ENCODE results near the gene ACAP1. TPM values are rescaled to one million over a fixed set of nuclear protein-coding genes. Genes with fewer than 3 reads are reported as not detected.

The ACAP1 gene
- total RNA-seq, 1 donor from 2014 or later = 262 TPM

DNA sequence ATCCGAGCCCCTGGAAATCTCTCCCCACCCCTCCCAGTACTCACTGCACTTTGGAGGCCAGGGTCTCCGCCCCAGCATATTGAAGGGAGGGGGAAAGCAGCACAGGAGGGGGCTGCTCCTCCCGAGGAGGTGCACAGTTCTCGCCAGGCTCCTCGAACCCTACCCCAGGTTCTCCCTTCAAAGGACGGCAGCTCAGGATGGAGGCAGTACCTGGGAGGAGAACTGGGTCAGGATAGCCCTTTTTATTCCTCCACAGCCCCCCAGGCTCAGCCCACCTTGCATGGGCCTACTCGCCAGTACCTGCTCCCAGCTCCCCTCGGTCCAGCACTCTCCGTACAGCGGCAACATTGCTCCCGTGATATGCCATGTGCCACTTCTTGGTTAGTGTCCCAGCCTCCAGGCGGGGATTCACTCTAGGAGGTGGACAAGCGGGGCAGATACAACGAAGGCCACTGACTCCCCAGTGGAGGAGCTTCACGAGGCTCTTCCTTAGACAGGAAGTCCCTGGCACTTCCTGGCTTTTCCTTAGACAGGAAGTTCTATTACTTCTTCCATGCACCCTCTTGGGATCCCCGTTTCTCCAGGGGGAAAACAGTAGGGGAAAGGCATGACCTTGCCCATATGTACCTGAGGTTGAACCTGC is 19.0 kb upstream of the ACAP1 start:
- H3K4me1 Mint-ChIP-seq = peaks cover 28% of the 10 kb centered on the region
- no peaks in the 10 kb centered on the region for H3K27me3 Mint-ChIP-seq
- H3K9me3 Mint-ChIP-seq = no peaks in the 10 kb centered on the region
- peaks cover 52% of the 10 kb centered on the region for H3K36me3 Mint-ChIP-seq (ENCODE audit: low read depth)
- peak overlapping the region; percentile 65 for H3K4me3 Mint-ChIP-seq
- peak overlapping the region; percentile 66 for H3K27ac Mint-ChIP-seq
- DNase-seq = peak; percentile 57
- intact Hi-C loops (cut with micrococcal nuclease) = no loop called here

DNA sequence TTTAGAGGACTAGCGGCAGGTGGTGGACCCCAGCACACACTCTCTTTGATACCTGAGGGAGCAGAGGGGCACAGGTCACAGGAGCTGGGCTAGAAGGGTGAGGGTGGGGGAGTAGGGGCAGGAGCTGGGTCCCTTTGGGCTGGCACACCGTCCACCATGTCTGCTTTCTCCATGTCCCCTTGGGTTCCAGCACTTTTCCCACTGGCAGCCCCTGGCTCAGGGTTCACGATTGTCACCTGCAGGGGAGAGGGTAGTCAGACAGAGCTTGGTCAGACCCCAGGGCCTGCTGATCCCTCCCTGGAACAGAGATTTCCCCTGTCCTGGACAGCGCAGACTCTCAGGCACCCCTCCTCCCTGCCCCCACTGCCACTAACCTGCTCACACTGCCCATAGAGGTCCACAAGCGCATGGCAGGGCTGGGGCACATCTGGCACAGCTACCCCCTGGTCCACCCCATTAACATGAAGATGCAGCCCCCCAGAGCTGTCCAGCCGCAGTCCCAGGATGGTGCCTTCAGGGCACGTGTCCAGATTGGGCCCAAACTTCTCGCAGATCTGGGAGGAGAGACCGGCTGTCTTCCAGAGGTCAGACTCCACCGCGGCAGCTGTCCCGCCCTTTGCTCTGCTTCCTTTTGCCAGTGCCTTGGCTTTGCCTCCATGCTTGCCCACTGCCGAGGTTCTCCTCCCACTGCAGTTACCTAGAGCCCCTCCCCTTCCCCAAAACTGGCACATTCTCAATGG is 18.0 kb upstream of the ACAP1 start:
- peaks cover 18% of the 10 kb centered on the region for H3K4me1 Mint-ChIP-seq
- H3K4me3 Mint-ChIP-seq = no peak overlapping the region
- H3K9me3 Mint-ChIP-seq = no peaks in the 10 kb centered on the region
- no peak overlapping the region for H3K27ac Mint-ChIP-seq
- intact Hi-C loops (cut with micrococcal nuclease) = no loop called here
- peaks cover 48% of the 10 kb centered on the region for H3K36me3 Mint-ChIP-seq (ENCODE audit: low read depth)
- peak; percentile 52 for DNase-seq
- H3K27me3 Mint-ChIP-seq = no peaks in the 10 kb centered on the region

DNA sequence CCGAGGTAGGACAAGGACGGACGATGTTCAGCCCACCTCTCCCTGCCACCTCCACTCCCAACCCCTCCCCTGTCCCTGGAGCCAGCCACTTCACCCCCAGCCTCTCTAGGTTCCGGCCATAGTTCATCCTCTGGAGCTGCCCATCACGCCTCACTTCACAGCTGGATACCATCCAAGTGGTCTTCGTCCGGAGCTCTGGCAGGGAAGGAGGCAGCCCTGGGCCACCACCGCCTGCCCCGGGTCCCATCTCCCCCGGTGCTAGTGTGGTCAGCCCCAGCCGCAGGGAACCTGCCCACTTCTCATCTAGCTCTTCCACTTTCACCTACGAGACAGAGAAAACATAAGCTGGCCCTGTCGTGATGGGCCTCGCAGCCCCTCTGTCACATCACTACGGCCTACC is 14.9 kb upstream of the ACAP1 start:
- Mint-ChIP-seq H3K27me3 (no peaks in the 10 kb centered on the region), H3K4me3 (no peak overlapping the region)

DNA sequence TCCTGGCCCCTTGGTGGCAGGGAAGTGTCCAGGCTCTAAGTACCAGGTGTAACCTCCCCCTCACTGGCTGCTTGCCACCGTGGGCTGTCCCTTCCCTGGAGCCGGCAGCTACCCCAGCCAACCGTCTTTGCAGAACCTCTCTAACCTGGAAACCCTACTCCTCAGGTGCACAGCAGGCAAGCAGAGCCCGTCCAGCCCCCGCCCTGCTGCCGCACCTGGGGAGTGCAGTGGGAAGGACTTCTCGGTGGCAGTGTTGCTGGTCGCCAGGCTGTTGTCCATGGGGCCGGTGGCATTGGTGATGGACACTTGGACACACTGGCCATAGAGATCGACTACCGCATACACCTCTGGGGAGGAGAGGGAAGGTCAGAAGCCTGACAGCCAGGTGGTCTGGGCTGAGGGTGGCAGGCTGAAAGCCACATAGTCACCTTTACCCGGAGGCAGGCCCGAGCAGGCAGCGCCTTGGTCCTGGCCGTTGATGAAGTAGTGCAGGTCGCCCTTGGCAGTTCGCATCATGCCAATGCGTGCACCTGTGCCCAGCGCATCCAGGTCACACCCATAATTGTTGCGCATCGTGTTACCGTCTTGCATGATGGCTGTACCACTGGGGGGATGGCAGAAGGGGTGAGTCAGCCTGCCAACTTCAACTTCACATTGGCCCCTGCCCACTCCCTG is 13.7 kb upstream of the ACAP1 start:
- no peaks in the 10 kb centered on the region for H3K27me3 Mint-ChIP-seq
- intact Hi-C loops (cut with micrococcal nuclease) = no loop called here
- no peak overlapping the region for H3K4me3 Mint-ChIP-seq
- H3K36me3 Mint-ChIP-seq (ENCODE audit: low read depth) = peaks cover 41% of the 10 kb centered on the region
- DNase-seq = no peak
- H3K9me3 Mint-ChIP-seq = no peaks in the 10 kb centered on the region
- peaks cover 8% of the 10 kb centered on the region for H3K4me1 Mint-ChIP-seq
- no peak overlapping the region for H3K27ac Mint-ChIP-seq

More for the DNA sequence above, 14.9 kb upstream of the ACAP1 start:
- Mint-ChIP-seq H3K27ac (no peak overlapping the region), H3K4me1 (peaks cover 4% of the 10 kb centered on the region), H3K9me3 (no peaks in the 10 kb centered on the region), H3K36me3 (ENCODE audit: low read depth) (peaks cover 45% of the 10 kb centered on the region)
- intact Hi-C loops (cut with micrococcal nuclease) = no loop called here
- no peak for DNase-seq

DNA sequence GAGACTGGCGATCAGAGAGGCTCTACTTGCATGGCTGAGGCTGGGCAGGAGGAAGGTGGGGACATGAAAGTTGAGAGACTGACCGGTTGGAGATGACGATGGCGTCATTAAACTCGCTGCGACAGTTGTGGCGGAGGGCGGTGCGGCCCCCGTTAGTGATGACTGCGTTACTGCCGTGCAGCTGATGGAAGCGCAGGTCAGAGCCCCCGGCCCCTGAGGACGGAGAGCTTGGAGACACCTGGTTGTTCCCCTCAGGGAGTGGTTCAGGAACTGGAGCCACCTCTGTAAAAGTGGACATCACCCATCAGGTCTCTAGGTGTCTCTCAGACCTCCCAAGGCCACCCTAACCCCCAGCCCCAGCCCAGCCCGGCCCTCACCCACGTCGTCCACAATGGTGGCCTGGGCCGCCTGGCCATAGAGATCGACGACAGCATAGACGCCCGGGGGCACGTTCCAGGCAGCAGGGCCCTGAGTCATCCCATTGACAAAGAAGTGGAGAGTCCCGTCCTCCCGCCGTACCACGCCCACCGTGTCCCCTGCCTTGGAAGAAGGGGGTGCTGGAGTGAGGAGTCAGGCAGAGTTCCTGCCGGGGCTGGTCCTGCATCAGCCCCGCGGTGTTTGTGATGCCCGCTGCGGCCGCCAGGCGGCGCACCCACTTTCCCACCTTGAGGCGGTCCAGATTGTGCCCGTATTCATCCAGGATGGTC is 12.4 kb upstream of the ACAP1 start:
- no peaks in the 10 kb centered on the region for H3K27me3 Mint-ChIP-seq
- H3K4me3 Mint-ChIP-seq = no peak overlapping the region
- peak; percentile 94 for DNase-seq
- H3K4me1 Mint-ChIP-seq = peaks cover 18% of the 10 kb centered on the region
- peaks cover 34% of the 10 kb centered on the region for H3K36me3 Mint-ChIP-seq (ENCODE audit: low read depth)
- intact Hi-C loops (cut with micrococcal nuclease) = loop anchor here (1.0 kb wide), 1 partner anchor 21 kb away; no protein-coding TSS in a partner anchor
- H3K27ac Mint-ChIP-seq = no peak overlapping the region
- H3K9me3 Mint-ChIP-seq = no peaks in the 10 kb centered on the region

DNA sequence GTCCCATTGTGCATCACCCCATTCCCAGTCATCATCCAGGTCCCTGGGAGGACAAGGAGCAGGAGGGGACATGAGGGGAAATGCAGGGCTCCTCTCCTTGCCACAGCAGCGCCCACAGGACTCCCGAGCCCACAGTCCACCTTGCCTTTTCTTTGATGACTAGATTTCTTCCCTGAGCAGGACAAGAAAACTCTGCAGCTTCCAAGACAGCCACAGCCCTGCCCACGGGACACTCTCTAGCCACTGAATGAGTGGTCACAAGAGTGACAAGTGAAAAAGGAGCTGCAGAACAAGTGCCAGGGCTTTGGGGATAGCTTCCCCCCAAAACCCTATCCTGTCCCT is 11.9 kb upstream of the ACAP1 start:
- intact Hi-C loops (cut with micrococcal nuclease) = loop anchor here (1.0 kb wide), 1 partner anchor 21 kb away; no protein-coding TSS in a partner anchor
- Mint-ChIP-seq H3K9me3 (no peaks in the 10 kb centered on the region), H3K27ac (no peak overlapping the region), H3K4me3 (no peak overlapping the region), H3K27me3 (no peaks in the 10 kb centered on the region), H3K36me3 (ENCODE audit: low read depth) (peaks cover 33% of the 10 kb centered on the region), H3K4me1 (peaks cover 18% of the 10 kb centered on the region)
- DNase-seq = no peak

DNA sequence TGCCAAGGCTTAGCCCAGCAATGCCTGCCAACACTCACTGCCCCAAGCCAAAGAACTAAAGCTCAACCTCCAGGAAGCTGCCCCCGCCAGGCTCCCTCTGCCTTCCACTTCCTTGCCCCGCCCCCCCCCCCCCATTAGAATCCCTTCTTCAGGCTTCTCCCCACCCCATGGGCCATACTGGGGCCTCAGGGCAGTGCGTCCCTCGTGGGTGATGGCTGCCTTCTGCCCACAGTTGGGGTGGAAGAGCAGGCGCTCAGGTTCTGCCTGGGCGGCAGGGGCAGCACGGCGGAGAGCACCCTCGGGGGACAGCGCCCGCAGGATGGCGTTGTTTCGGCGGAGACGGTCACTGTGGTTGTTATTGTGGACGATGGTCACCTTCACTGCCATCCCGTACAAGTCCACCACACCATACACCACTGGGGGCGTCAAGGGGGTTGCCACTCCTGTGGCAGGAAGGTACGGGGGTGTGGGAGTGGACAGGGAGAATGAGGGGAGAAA is 11.2 kb upstream of the ACAP1 start:
- H3K27ac Mint-ChIP-seq = no peak overlapping the region

DNA sequence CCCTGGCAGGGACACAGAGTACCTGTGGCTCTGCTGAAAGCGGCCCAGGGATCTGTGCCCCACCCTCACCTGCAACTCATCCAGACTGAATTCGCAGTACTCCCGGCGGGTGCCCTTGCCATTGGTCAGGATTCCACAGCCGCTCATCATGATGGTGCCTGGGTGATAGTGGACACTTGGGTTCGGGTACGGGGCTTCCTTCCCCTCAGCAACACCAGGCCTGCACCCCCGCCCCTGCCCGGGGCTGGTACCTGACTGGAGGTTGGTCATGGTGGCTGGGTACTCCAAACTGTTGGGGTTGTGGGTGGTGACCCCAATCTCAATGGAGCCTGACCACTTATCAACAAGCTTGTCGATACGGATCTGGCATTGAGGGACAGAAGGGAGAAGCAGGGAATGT is 10.1 kb upstream of the ACAP1 start:
- no peak for DNase-seq
- peaks cover 24% of the 10 kb centered on the region for H3K4me1 Mint-ChIP-seq
- no peaks in the 10 kb centered on the region for H3K9me3 Mint-ChIP-seq
- H3K27ac Mint-ChIP-seq = no peak overlapping the region
- no peaks in the 10 kb centered on the region for H3K27me3 Mint-ChIP-seq
- peaks cover 28% of the 10 kb centered on the region for H3K36me3 Mint-ChIP-seq (ENCODE audit: low read depth)
- H3K4me3 Mint-ChIP-seq = no peak overlapping the region
- intact Hi-C loops (cut with micrococcal nuclease) = no loop called here

More for the DNA sequence above, 11.2 kb upstream of the ACAP1 start:
- no peak overlapping the region for H3K4me3 Mint-ChIP-seq
- H3K9me3 Mint-ChIP-seq = no peaks in the 10 kb centered on the region
- H3K27me3 Mint-ChIP-seq = no peaks in the 10 kb centered on the region
- DNase-seq = no peak
- intact Hi-C loops (cut with micrococcal nuclease) = no loop called here
- H3K36me3 Mint-ChIP-seq (ENCODE audit: low read depth) = peaks cover 33% of the 10 kb centered on the region
- H3K4me1 Mint-ChIP-seq = peaks cover 22% of the 10 kb centered on the region

DNA sequence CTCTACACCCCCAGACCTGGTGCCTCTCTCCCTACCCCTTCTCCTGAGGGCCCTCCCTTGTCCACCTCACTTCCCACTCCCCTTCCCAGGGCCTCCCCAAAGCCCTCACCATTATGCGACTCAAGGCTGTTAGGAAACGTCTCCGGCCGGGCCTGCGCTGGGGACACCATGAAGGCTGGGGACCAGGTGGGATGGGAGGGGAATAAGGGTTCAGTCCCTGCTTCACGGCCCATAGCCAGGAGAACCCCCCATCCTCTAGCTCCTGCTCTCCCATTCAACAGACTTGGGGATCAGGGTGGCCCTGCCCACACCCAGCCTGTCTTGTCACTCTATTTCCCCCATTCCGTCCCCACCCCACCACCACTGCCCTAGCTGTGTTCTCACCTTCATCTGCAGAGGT is 9.3 kb upstream of the ACAP1 start:
- no peak for DNase-seq
- no peak overlapping the region for H3K27ac Mint-ChIP-seq
- no peaks in the 10 kb centered on the region for H3K9me3 Mint-ChIP-seq
- H3K36me3 Mint-ChIP-seq (ENCODE audit: low read depth) = peaks cover 20% of the 10 kb centered on the region
- no peaks in the 10 kb centered on the region for H3K27me3 Mint-ChIP-seq
- H3K4me1 Mint-ChIP-seq = peaks cover 28% of the 10 kb centered on the region
- H3K4me3 Mint-ChIP-seq = no peak overlapping the region
- intact Hi-C loops (cut with micrococcal nuclease) = no loop called here

DNA sequence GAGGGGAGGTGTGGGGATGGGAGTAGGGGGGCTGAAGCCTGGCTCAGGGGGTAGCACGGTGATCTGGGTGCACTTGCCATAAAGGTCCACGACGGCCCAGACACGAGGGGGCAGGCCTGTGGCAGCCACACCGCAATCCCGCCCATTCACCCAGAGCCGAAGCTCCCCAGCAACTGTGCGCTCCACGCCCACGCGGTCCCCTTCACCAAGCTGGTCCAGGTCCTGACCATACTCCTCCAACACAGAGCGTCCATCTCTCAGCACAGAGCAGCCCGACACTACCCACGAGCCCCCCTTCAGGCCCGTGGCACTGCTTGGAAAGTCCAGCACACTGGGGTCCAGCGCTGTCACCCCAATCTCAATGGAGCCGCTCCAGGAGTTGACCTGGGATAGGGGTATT is 8.8 kb upstream of the ACAP1 start:
- Mint-ChIP-seq H3K36me3 (ENCODE audit: low read depth) (peaks cover 16% of the 10 kb centered on the region), H3K27ac (no peak overlapping the region), H3K27me3 (no peaks in the 10 kb centered on the region), H3K9me3 (no peaks in the 10 kb centered on the region), H3K4me3 (peak overlapping the region; percentile 50), H3K4me1 (peaks cover 33% of the 10 kb centered on the region)
- no peak for DNase-seq
- intact Hi-C loops (cut with micrococcal nuclease) = no loop called here

DNA sequence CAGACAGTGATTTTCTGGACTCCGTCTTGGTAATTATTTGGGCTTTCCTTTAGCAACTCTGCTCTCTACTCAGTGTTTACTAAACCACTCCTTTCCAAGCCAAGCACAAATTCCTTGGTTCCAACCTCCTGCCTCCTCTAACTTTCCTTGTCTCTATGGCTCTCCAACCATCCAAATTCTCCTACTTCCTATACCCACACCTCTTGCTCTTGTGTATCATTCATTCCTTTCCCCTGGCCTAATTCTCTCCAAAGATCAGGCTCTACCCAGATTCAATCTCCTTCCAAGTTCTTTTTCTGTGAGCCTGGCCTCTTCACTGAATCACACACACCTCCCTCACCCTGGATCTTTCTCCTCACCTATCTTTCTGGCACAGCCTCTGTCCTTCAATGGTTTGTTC is 8.3 kb upstream of the ACAP1 start:
- H3K4me1 Mint-ChIP-seq = peaks cover 37% of the 10 kb centered on the region
- peaks cover 14% of the 10 kb centered on the region for H3K36me3 Mint-ChIP-seq (ENCODE audit: low read depth)
- H3K27me3 Mint-ChIP-seq = no peaks in the 10 kb centered on the region
- H3K27ac Mint-ChIP-seq = peak overlapping the region; percentile 45
- DNase-seq = no peak
- intact Hi-C loops (cut with micrococcal nuclease) = loop anchor here (2.0 kb wide), 1 partner anchor 13 kb away; the partner anchor contains the start of gene GPS2
- H3K4me3 Mint-ChIP-seq = peak overlapping the region; percentile 91
- no peaks in the 10 kb centered on the region for H3K9me3 Mint-ChIP-seq

DNA sequence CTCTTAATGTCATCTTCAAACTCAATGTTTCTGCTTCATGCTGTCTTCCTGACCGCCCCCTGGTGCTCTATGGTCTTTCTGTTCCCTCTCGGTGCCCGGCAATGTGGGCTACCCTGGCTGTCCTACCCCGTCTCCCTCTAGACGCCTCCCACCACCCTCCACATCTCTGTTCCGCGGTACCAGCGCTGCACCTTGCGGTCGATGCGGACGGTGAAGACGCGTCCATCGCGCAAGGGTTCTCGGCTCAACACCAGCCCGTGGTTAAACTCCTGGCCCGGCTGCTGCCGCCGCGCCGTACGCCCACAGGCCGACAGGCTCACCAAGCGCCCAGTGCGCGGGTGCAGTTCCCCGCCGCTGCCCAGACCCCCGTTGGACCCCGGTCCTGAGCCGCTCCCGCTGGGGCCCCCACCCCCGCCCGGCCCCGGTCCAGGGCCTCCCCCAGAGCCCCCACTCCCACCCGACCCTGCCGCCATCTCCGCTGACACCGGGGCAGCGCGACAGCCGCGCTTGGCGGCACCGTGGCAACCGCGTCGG is 7.4 kb upstream of the ACAP1 start, which contains the start of gene NEURL4:
Gene NEURL4 (minus strand): TSS at position 496 of the 534 bp plus-strand sequence. CDS start 23 bp downstream, at position 473.
- no peak for DNase-seq
- peak within 1 kb of the TSS; percentile 91 for H3K4me3 Mint-ChIP-seq
- no peaks in the 10 kb centered on the region for H3K27me3 Mint-ChIP-seq
- no peaks in the 10 kb centered on the region for H3K9me3 Mint-ChIP-seq
- peaks cover 41% of the 10 kb centered on the region for H3K4me1 Mint-ChIP-seq
- H3K27ac Mint-ChIP-seq = peak within 1 kb of the TSS; percentile 91
- intact Hi-C loops (cut with micrococcal nuclease) = loop anchor here (1.0 to 2.0 kb wide), 2 partner anchors 14 to 21 kb away; partner anchors contain the start of gene GPS2
- peaks cover 8% of the 10 kb centered on the region for H3K36me3 Mint-ChIP-seq (ENCODE audit: low read depth)

DNA sequence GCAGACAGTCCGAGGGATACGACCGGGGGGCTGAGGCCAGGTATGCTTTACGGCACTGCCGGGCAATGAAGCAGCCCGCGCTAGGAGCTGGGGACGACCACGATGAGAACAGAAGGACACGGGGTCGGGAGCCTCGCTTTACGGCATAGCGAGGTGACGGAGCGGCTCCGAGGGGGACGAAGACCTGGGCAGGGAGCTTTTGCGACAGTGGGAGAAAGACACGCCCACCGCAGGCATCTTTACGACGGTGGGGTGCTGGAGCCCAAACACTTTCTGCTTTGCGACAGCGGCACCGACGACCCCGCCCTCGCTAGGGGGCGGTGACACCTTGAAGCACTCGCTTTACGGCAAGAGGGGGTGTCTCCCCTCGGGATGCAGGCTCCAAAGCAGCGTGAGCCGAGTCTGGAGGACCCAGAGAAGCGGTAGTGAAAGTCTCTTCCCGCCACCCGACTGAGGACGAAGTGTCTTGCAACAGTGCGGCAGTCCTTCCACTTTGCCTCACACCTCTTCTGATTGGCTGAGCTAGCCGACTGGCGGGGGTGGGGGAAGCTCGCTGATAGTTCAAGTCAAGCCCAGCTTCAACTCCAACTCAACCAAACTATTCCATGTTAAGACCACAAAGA is 6.8 kb upstream of the ACAP1 start:
- peak overlapping the region; percentile 91 for H3K4me3 Mint-ChIP-seq

More for the DNA sequence above, 6.8 kb upstream of the ACAP1 start:
- Mint-ChIP-seq H3K27ac (peak overlapping the region; percentile 91), H3K9me3 (no peaks in the 10 kb centered on the region), H3K36me3 (ENCODE audit: low read depth) (peaks cover 3% of the 10 kb centered on the region), H3K27me3 (no peaks in the 10 kb centered on the region), H3K4me1 (peaks cover 38% of the 10 kb centered on the region)
- intact Hi-C loops (cut with micrococcal nuclease) = loop anchor here (1.0 to 2.0 kb wide), 2 partner anchors 15 to 21 kb away; partner anchors contain the start of gene GPS2
- DNase-seq = peak; percentile 99

All from activated CD4-positive, alpha-beta T cell treated with anti-CD3 and anti-CD28 coated beads, Interleukin-2, amount 10 ng/mL, durations not matched to agents 24 days and 14 days (primary cell).